SIG-M5 (cell line): ENCODE measurements around the gene FAF1.

Experiments
- DNase-seq: peaks from one replicate; lab custom pipeline; 2025; lab: John Stamatoyannopoulos, UW

Gene FAF1

GRCh38 chr1:50488876-50489275, 471.2 kb downstream of the FAF1 start:
- no peak for DNase-seq

DNA sequence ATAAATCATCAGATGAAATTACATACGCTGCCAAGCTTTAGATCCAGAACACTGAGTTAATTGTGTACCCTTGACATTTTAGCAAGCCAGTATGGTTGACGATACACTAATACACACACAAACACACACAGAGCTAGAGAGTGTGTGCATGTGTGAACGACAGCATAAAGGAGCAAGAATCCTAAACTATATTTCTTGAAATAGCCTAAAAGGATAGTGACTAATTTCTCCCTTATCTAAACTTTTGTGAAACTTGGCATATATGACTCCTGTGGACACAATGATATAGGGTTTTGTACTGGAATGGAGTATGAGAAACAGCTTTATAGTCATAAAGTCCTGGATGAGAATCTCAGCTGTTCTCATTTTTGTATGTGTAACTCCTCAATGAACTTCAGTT, 471.7 kb downstream of the FAF1 start:
- no peak for DNase-seq

DNA sequence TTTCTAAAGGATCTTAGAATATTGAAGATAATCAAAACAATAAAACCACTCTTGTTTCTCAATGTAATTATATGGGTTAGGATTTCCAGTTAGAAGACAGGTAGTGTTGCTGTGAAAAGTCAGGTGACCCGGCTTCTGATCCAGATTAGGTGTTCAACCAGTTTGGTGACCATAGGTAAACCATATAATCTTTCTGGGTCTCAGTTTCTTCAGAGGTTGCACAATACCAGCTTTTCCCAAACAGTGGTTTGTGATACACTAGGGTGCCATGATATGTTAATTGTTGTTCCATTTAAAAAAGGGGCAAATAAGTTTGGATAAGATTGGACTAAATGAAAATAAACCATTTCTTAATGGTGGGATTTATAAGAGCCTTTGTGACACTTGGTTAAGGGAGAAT, 472.3 kb downstream of the FAF1 start:
- DNase-seq = no peak

- no peak for DNase-seq
These were observed 478.8 kb downstream of the FAF1 start for GRCh38 chr1:50481142-50481736.

DNA sequence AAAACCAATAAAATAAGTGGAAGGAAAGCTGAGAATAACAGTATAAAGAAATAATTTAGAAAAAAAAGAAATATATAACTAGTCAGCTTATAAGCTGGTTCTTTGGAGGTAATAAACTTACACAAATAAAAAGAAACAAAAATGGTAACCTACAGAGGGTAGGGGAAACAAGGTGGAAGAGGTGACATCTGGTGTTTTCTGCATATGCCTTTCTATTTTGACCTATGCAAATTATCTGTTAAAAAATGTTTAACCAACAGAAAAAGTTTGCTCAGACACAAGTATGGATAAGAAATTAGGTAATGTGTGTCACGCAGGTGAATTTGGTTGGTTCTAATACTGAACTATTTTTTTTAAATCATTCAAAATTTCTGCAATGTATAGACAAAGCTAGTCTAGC, 483.3 kb downstream of the FAF1 start:
- no peak for DNase-seq

DNA sequence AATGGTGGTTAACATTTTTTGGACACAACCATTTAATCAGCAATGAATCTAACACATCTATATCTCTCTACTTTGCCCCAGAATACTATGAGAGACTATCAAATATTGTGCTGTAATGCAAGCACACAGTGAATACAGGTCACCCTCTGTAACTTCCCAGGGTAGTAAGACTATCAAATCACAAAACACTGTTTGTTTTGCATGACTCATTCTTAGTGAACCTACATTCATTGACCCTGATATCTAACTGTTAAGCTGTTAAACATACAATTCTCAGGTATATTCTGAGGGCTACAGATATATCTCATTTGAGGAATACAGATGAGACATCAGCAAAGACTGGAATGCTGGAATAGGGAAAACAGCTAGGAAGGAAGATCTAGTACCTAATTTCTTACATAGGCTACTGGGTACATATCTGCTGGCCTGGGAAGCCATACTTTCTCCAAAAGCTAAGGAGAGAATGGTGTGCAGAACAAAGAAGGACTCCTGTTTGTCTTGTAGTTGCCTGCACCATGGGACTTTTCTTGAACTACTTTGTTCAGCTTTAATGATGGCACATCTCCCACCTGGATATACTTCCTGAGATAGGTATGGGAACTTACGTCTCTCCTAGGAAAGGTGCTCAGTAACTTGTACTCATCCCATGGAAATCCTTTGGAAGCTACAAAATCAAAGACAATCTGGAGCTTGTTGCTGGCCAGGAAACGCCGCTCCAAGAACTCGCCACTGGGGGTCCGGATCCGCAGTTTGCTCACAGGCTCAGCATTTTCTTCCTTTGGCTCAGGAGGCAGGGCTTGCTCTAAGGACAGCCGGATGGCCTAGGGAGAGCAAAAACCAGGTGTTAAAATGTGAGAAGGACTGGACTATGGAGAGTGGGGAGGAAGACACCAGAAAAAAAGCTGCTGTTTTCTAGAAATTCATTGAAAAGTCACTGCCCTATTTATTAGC, 484.9 kb downstream of the FAF1 start:
- DNase-seq = no peak

- no peak for DNase-seq
These were observed 486.6 kb downstream of the FAF1 start for GRCh38 chr1:50473513-50473912.

DNA sequence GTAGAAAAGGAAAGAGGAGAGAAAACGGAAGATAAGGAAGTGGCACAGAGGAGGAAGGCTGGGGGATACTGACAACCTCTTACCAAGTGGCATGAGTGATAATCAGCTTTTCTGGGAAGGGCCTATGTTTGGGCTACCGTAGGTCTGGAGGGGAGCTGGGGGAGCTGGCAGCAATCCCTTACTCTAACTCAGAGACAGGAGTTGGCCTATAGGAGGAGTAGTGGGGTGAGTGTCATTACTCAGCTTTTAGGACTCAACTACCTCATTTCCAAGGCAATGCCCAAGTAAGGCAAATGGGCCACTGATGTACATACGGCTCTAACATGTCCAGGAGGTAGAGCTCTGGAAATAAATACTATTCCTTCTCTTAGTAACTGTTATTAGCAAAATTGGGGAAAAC, 488.1 kb downstream of the FAF1 start:
- no peak for DNase-seq

DNA sequence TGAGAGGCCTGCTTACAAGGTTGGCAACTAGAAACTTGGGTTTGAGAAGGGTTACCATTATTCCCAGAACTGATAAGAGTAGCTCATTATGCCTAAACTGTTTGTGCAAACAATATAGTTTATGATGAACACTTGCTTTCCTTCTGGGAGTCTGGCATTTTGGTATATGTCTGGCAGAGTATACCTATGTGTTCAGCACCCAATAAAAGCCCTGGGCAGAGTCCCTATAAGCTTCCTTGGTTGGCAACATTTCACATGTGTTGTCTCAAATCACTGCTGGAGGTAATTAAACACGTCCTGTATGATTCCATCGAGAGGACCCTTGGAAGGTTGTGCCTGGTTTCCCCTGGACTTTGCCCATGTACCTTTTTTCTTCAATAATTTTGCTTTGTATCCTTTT, 497.1 kb downstream of the FAF1 start:
- no peak for DNase-seq

- DNase-seq = peak; percentile 73
These were observed 501.6 kb downstream of the FAF1 start for GRCh38 chr1:50458507-50458906.

- no peak for DNase-seq
These were observed 505.2 kb downstream of the FAF1 start for GRCh38 chr1:50454911-50455310.

GRCh38 chr1:50453266-50453665, 506.8 kb downstream of the FAF1 start:
- DNase-seq = no peak

GRCh38 chr1:50452700-50453099, 507.4 kb downstream of the FAF1 start:
- no peak for DNase-seq

DNA sequence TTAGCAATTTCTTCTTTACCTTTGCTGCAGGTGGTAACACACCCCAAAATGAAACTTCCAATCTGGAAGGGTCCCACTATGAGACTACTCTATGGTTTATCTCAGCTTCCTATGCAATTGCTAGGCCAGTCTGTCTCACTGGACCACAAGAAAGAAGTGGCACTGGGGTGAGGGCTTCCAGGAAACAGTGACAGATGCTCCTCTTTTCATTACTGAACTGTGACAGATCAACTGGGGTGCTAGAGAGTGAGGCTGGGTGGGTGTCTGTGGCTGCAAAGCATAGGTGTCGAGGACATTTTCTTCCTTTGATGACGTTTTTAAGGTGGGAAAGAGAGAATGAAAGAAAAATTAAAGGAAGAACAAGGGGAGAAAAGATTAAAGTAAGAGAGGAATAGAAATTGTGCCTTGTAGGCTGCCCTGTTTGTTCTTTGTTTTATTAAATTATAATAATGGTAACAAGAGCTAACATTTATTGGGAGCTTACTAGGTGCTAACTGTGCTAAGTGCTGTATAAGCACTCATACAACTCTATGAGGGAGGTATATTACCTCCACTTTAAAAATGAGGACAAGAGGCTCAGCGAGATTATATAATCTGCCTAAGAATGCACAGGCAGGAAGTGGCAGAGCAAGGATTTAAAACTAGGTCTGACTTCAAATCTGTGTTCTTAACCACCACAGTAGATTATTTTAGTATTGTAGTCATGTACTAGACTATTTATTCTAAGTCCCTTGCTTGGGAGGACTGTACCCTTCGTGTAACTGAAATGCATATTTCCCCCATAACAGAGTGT, 509.0 kb downstream of the FAF1 start:
- DNase-seq = no peak

GRCh38 chr1:50447961-50448360, 512.1 kb downstream of the FAF1 start:
- DNase-seq = no peak

DNA sequence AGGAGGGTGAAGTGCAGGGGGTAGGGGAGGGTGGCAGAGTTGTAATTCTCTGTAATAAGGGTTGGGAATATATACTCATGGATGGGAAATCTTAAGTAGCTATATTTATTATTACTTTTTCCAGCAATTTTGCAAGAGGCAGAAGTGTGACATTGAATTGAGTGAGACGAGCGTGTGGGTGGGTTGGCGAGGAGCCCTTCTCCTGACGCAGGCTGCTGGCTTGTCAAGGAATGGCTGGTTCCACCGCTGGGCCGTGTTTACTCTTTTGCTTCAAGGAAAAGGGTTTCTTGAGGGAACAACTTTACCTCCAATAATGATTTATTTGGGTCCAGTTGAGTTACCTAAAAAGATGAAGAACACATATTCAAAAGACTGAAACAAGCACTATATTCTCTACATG, 518.9 kb downstream of the FAF1 start:
- DNase-seq = no peak

- DNase-seq = no peak
These were observed 521.1 kb downstream of the FAF1 start for GRCh38 chr1:50438945-50439344.

GRCh38 chr1:50436489-50436888, 523.6 kb downstream of the FAF1 start:
- no peak for DNase-seq

DNA sequence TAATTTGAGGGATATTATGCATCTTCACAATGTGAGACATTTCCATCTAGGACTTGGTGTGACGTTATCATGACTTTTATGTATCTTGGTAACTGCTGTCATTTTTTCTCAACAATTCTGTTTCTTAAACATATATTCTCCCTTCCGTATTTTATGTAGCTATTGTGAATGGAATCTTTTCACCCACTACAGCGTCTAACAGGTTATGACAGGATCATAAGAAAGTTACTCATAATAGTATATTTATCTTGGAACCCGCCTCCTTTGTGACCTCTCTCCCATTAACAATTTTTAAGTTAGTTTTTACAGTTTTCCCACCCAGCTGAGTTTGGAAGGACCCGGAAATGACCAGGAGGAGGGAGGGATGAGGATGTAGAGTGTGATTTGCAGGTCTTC, 530.1 kb downstream of the FAF1 start:
- no peak for DNase-seq

DNA sequence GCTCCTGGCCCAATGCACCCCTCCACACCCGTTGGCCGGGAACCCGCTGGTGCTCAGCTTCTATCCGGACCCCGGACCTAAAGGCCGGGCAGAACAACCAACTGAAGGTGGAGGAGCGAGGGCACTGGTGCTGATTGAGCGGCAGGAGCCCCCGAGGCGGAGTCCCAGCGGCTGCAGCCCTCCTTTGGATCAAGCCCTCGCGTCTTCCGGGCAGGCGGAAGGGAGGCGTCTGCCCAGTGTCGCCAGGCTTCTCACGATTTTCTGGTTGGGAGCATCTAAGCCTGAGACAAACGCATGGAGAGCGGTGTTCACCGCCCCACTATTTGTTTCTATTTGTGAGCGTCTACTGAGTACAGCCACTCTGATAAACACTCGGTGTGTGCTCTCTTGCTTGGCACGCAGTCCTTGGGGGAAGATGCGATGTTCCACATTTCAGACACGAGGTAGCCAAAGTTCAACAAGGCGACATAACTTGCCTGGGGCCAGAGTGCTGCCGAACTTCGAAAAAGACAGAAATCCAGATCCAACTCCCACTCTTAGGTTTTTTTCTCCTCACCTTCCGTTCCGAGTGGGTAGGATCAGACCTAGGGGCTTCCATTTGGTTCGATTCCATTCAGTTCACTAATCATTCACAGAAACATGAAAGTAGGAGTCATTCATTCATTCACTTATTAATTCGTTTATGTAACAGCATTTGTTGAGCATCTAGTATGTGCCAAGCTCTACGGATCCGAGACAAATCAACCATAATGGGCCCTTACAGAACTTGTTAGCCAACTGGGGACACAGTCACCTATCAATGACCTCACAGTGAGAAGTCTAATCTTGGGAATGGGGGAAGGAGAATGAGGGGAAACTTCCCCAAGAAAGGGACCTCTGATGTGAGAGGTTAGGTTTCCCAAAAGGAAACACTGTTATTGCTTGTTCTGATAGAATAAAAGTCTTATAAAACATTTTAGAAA, 532.0 kb downstream of the FAF1 start:
- no peak for DNase-seq

- no peak for DNase-seq
These were observed 532.8 kb downstream of the FAF1 start for GRCh38 chr1:50427086-50427817.
